GM23248 (cell line): Measurements from ENCODE around the gene LIMS2. TPM values are rescaled to one million over a fixed set of nuclear protein-coding genes. Genes with fewer than 3 reads are reported as not detected.

Source experiments
- DNase-seq: peaks from one replicate; pipeline ENCODE4 v3.0.0-alpha.2; 2015
- H2AFZ ChIP-seq: fragments of 200-600 bp; sonication (generic); 2 replicates; pipeline ENCODE4 v1.6.1; 2016; ENCODE audit warnings: antibody characterized with exemption
- H3F3A ChIP-seq: fragments of 200-600 bp; sonication (generic); 2 replicates; pipeline ENCODE4 v1.6.1; 2016; ENCODE audit warnings: mild to moderate bottlenecking, antibody characterized with exemption, mixed run types; ENCODE audit not compliant: insufficient read depth
- H3K27ac ChIP-seq: fragments of 200-600 bp; sonication (generic); 2 replicates; pipeline ENCODE4 v1.5.1; 2016; ENCODE audit warnings: mild to moderate bottlenecking
- H3K27me3 ChIP-seq: fragments of 200-600 bp; sonication (generic); replicated peaks from 2 replicates; pipeline ENCODE4 v1.6.1; 2016; ENCODE audit warnings: mild to moderate bottlenecking; ENCODE audit not compliant: insufficient read depth
- H3K36me3 ChIP-seq: fragments of 200-600 bp; sonication (generic); 2 replicates; pipeline ENCODE4 v1.6.1; 2016; ENCODE audit warnings: low read depth, mild to moderate bottlenecking
- H3K4me1 ChIP-seq: fragments of 200-600 bp; sonication (generic); 2 replicates; pipeline ENCODE4 v1.6.1; 2016; ENCODE audit warnings: mild to moderate bottlenecking; ENCODE audit not compliant: insufficient read depth
- H3K4me2 ChIP-seq: fragments of 200-600 bp; sonication (generic); one replicate; pipeline ENCODE4 v1.6.1; 2016; ENCODE audit warnings: mild to moderate bottlenecking; ENCODE audit not compliant: unreplicated experiment
- H3K4me3 ChIP-seq: fragments of 200-600 bp; sonication (generic); 2 replicates; pipeline ENCODE4 v1.5.1; 2016; ENCODE audit warnings: mild to moderate bottlenecking
- H3K79me2 ChIP-seq: fragments of 200-600 bp; sonication (generic); 2 replicates; pipeline ENCODE4 v1.6.1; 2016; ENCODE audit warnings: mild to moderate bottlenecking; ENCODE audit not compliant: insufficient read depth
- H3K9ac ChIP-seq: fragments of 200-600 bp; sonication (generic); 2 replicates; pipeline ENCODE4 v1.6.1; 2016; ENCODE audit warnings: mild to moderate bottlenecking
- H3K9me2 ChIP-seq: fragments of 200-600 bp; sonication (generic); 2 replicates; pipeline ENCODE4 v1.6.1; 2016; ENCODE audit warnings: mixed run types, mild to moderate bottlenecking, moderate library complexity; ENCODE audit not compliant: insufficient read depth
- H3K9me3 ChIP-seq: fragments of 200-600 bp; sonication (generic); one replicate; pipeline ENCODE4 v1.6.1; 2017; ENCODE audit warnings: low read depth
- H4K20me1 ChIP-seq: fragments of 200-600 bp; sonication (generic); 2 replicates; pipeline ENCODE4 v1.6.0; 2016; ENCODE audit not compliant: insufficient read depth
- EZH2 ChIP-seq: fragments of 200-600 bp; sonication (generic); IDR thresholded peaks from 2 replicates; pipeline ENCODE4 v1.6.1; 2018; ENCODE audit warnings: antibody characterized with exemption, mild to moderate bottlenecking; ENCODE audit not compliant: insufficient read depth, poor library complexity, severe bottlenecking
- EZH2phosphoT487 ChIP-seq: fragments of 200-600 bp; sonication (generic); IDR thresholded peaks from 2 replicates; pipeline ENCODE4 v1.6.1; 2018; ENCODE audit warnings: antibody characterized with exemption, moderate library complexity, mild to moderate bottlenecking, low read depth; ENCODE audit not compliant: insufficient read depth
- WGBS, 2 experiments: methylation state at CpG; one replicate each; pipeline ENCODE4 v1.1.6; 2015 to 2017; ENCODE audit warnings: low lambda C conversion rate in 2 of 2, low coverage in 1 of 2; ENCODE audit errors: missing lambda C conversion rate in 2 of 2; 5-methylcytosine and 5-hydroxymethylcytosine counted together
- in situ Hi-C: fragments of 300-500 bp; cut with MboI; formaldehyde crosslinking; loops from 2 replicates; pipeline ENCODE4 v1.15.0; 2020
- polyA plus RNA-seq: library from polyadenylated mRNA; unstranded; fragments of >200 nt; fragmentation: Nextera tagmentation; extraction: Ambion mirVana; gene quantifications from 2 replicates; pipeline ENCODE4 v1.2.1, GENCODE V29; 2016
- total RNA-seq: library from RNA; depleted of rRNA; stranded (reverse); fragments of >200 nt; shearing (Covaris generic); gene quantifications from 2 replicates; pipeline ENCODE4 v1.2.3, GENCODE V29; 2014

Gene LIMS2
- total and polyA plus RNA-seq, 2 experiments from 2014 or later, result 7.2 to 30.4 TPM

DNA sequence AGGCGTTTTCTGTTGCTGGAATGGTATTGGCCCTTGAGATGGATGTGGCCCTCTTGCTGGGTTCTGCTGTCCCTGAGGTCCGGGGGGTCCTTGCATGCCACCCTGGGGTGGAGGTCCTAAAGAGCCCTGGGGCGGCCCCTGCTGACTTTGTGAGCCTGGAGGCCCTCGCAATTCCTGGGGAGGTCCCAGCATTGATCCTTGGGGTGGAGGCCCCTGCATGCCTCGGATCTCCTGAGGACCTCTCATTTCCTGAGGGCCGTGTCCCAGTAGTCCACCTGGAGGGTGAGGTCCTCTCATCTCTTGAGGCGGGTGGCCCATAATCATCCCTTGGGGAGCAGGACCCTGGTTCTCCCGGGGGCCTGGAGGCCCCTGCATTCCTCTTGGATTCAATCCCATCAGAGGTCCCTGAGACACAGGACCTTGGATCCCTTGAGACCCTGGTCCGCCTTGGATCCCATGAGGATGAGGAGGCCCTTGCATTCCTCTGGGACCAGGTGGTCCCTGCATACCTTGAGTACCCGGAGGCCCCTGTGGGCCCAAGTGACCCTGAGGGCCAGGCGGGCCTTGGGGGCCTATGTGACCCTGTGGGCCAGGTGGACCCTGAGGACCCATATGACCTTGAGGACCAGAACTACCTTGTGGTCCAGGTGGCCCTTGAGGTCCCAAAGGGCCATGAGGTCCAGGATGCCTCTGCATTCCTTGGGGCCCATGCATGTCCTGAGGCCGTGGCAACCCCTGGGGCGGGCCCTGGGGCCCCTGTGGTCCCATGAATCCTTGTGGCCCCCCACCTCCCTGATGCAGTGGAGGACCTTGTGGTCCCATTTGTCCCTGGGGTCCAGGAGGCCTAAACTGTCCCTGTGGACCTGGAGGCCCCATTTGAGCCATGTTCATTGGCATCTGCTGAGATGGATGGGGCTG is 44.2 kb upstream of the LIMS2 start:
- H3K27ac ChIP-seq, result no peak overlapping the region
- no peaks in the 10 kb centered on the region for H3K79me2 ChIP-seq
- H3F3A ChIP-seq, result peaks cover 10% of the 10 kb centered on the region; the same call in 1 of the 2 replicates
- no peaks in the 10 kb centered on the region for H3K9me2 ChIP-seq
- no peaks in the 10 kb centered on the region for H4K20me1 ChIP-seq
- 95 to 99% methylated on average over 12 to 13 of the region's 13 CpGs for WGBS, 2 experiments
- H3K27me3 ChIP-seq, result no peaks in the 10 kb centered on the region
- in situ Hi-C loops, result no loop called here
- no peak for DNase-seq
- TF ChIP-seq EZH2, result no peak
- no peak for TF ChIP-seq EZH2phosphoT487
- H3K9me3 ChIP-seq, result no peaks in the 10 kb centered on the region
- no peak overlapping the region for H2AFZ ChIP-seq
- no peak overlapping the region for H3K4me2 ChIP-seq
- H3K4me3 ChIP-seq, result no peak overlapping the region
- H3K4me1 ChIP-seq, result peaks cover 10% of the 10 kb centered on the region
- H3K36me3 ChIP-seq, result peaks cover 15% of the 10 kb centered on the region
- H3K9ac ChIP-seq, result no peak overlapping the region

DNA sequence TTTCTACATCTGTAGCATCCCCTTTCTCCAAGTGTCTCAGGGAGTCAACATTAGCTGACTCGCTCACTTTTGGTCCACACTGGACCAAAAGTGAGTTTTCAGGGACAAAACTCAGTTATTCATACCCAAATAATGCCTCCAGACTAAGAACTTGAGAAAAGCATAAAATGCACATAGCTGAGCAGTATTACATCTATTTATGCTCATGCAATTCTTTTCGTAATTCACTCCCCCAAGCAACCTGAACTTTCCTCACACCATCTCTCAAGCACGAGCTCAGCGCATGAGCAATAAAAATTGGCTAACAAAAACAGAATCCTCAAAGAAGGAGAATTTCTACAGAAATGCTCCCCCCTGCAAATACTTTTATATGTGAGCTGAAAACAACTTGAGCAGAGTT is 42.9 kb upstream of the LIMS2 start:
- H3K27me3 ChIP-seq, result no peaks in the 10 kb centered on the region
- H3K9ac ChIP-seq, result no peak overlapping the region
- no peak overlapping the region for H3K4me3 ChIP-seq
- no peak overlapping the region for H2AFZ ChIP-seq
- no peaks in the 10 kb centered on the region for H3K9me3 ChIP-seq
- peaks cover 10% of the 10 kb centered on the region; the same call in 1 of the 2 replicates for H3F3A ChIP-seq
- H3K36me3 ChIP-seq, result peaks cover 14% of the 10 kb centered on the region
- H4K20me1 ChIP-seq, result no peaks in the 10 kb centered on the region
- H3K79me2 ChIP-seq, result no peaks in the 10 kb centered on the region
- no peak overlapping the region for H3K27ac ChIP-seq
- no peak for TF ChIP-seq EZH2
- TF ChIP-seq EZH2phosphoT487, result no peak
- in situ Hi-C loops, result no loop called here
- H3K4me1 ChIP-seq, result peaks cover 10% of the 10 kb centered on the region
- H3K9me2 ChIP-seq, result no peaks in the 10 kb centered on the region
- WGBS, 2 experiments, result 97% methylated on average over 4 of the region's 4 CpGs
- no peak overlapping the region for H3K4me2 ChIP-seq
- DNase-seq, result no peak

DNA sequence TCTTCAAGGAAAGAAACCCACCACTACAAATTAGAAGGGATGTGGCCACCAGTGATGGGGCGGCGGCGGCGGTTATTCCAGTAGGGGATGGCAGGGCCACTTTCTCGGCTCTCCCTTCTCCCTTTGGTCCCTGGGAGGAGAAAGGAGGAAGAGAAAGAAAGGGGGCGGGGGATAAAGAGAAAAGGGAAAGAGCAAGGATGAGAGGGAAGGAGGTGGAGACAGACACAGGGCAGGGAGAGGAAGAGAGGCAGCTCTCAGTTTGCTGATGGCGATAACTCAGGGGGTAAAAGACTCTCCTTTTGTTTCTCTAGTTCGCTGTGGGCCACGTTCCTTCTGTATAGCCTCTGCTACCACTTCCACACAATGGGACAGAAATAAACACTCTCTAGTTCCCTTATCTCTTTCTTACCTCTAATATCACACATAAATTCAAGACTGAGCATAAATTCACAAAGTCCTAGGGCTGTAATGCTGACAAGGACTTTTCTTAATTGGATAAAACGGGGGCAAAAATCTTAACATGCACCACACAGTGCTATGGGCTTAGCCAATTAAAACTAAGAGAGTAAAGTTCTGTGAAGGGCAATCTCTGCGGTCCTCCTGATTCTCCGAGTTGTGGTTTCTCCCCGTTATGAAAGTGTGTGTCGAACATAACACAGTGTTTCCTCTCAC is 40.6 kb upstream of the LIMS2 start:
- no peaks in the 10 kb centered on the region for H3K79me2 ChIP-seq
- H2AFZ ChIP-seq, result no peak overlapping the region
- no peak overlapping the region for H3K4me2 ChIP-seq
- H3K36me3 ChIP-seq, result peaks cover 6% of the 10 kb centered on the region; the same call in 1 of the 2 replicates
- H3K9me2 ChIP-seq, result no peaks in the 10 kb centered on the region
- H3K27me3 ChIP-seq, result no peaks in the 10 kb centered on the region
- 92 to 96% methylated on average over 13 to 14 of the region's 14 CpGs for WGBS, 2 experiments
- in situ Hi-C loops, result no loop called here
- H3K4me3 ChIP-seq, result no peak overlapping the region
- no peaks in the 10 kb centered on the region for H4K20me1 ChIP-seq
- H3K9ac ChIP-seq, result no peak overlapping the region
- DNase-seq, result no peak
- no peak overlapping the region for H3K27ac ChIP-seq
- no peaks in the 10 kb centered on the region for H3K9me3 ChIP-seq
- no peaks in the 10 kb centered on the region for H3K4me1 ChIP-seq
- H3F3A ChIP-seq, result no peaks in the 10 kb centered on the region
- TF ChIP-seq EZH2 (no peak), EZH2phosphoT487 (no peak)

DNA sequence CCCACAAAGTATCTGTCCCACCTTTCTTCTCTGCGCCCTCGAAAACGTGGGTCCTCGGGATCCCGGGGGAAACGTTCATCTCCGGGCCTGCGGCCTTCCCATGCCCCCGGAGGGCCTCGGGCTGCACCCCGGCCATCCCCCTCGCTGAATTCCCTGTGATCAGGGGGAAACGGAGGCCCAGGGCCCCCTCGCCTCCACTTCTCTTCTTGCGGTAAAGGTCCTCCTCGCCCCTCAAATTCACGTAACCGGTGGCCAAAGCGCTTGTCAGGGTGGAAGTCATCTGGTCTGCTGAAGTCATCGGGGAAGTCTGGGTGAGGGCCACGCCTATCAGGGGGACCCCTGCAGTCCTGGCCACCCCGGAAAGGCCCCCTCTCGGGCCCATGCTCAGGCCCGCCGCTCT is 38.2 kb upstream of the LIMS2 start:
- H4K20me1 ChIP-seq, result no peaks in the 10 kb centered on the region
- H2AFZ ChIP-seq, result no peak overlapping the region
- H3K4me3 ChIP-seq, result no peak overlapping the region
- H3K79me2 ChIP-seq, result no peaks in the 10 kb centered on the region
- no peaks in the 10 kb centered on the region for H3K9me3 ChIP-seq
- 93% methylated on average over 23 to 25 of the region's 25 CpGs for WGBS, 2 experiments
- no peaks in the 10 kb centered on the region for H3K36me3 ChIP-seq
- H3K9ac ChIP-seq, result no peak overlapping the region
- no peak overlapping the region for H3K4me2 ChIP-seq
- no peak overlapping the region for H3K27ac ChIP-seq
- in situ Hi-C loops, result no loop called here
- H3F3A ChIP-seq, result no peaks in the 10 kb centered on the region
- no peaks in the 10 kb centered on the region for H3K9me2 ChIP-seq
- no peaks in the 10 kb centered on the region for H3K4me1 ChIP-seq
- TF ChIP-seq EZH2phosphoT487 (no peak), EZH2 (no peak)
- no peaks in the 10 kb centered on the region for H3K27me3 ChIP-seq
- no peak for DNase-seq
